Tibial nerve (tissue), 4 donors: ENCODE data around the gene TOM1L2.

Experiments
- CTCF ChIP-seq, 5 experiments: fragments of 200-600 bp in 3 of 5; fragments of 450-650 bp in 2 of 5; sonication (generic) in 3 of 5; IDR thresholded peaks; one replicate each; pipeline ENCODE4 v1.5.1; 2016 to 2019; ENCODE audit warnings: antibody characterized with exemption in 5 of 5, mild to moderate bottlenecking in 3 of 5, moderate library complexity in 2 of 5
- EP300 ChIP-seq, 2 donors: sonication (generic); formaldehyde crosslinking; IDR thresholded peaks; one replicate each; pipeline ENCODE4 v1.6.1; 2017; ENCODE audit warnings: antibody characterized with exemption in 2 of 2, mild to moderate bottlenecking in 1 of 2

GRCh38 chr17:17906418-17907215, 65.6 kb downstream of the TOM1L2 start:
- TF ChIP-seq CTCF (IDR thresholded peaks at IDR 0.05) (no peak), EP300 (IDR thresholded peaks at IDR 0.05) (no peak)
